CD4-positive, alpha-beta T cell treated with Interleukin-6 at 100 ng/mL for 8 hours (primary cell): Measurements from ENCODE around the gene HMGA1.
"Not testable (repeated sequence)": the region's sequence is repeated elsewhere in the genome, so short reads cannot be mapped to it uniquely, and the experiment has no call there.

Experiments used
- DNase-seq: peaks from one replicate; pipeline ENCODE4 v3.0.0-alpha.2; 2020; ENCODE audit warnings: mixed read lengths, low spot score

HMGA1 gene

GRCh38 chr6:34260576-34261267 lies 24.0 kb downstream of the HMGA1 start:
- no peak for DNase-seq

GRCh38 chr6:34263484-34263883 lies 26.8 kb downstream of the HMGA1 start:
- DNase-seq, result not testable (repeated sequence)

GRCh38 chr6:34267746-34268145 lies 31.1 kb downstream of the HMGA1 start:
- DNase-seq, result no peak

GRCh38 chr6:34269132-34269531 lies 32.5 kb downstream of the HMGA1 start:
- DNase-seq, result not testable (repeated sequence)

- not testable (repeated sequence) for DNase-seq
Observed at GRCh38 chr6:34269658-34270341, 33.1 kb downstream of the HMGA1 start.

- no peak for DNase-seq
Observed at GRCh38 chr6:34272013-34272926, 35.6 kb downstream of the HMGA1 start.

- no peak for DNase-seq
Observed at GRCh38 chr6:34273242-34273805, 36.7 kb downstream of the HMGA1 start.

- no peak for DNase-seq
Observed at GRCh38 chr6:34274129-34274528, 37.5 kb downstream of the HMGA1 start.

GRCh38 chr6:34275128-34275804 lies 38.6 kb downstream of the HMGA1 start:
- DNase-seq, result no peak

- no peak for DNase-seq
Observed at GRCh38 chr6:34276191-34276590, 39.5 kb downstream of the HMGA1 start.

- DNase-seq, result no peak
Observed at GRCh38 chr6:34276881-34277762, 40.4 kb downstream of the HMGA1 start.

GRCh38 chr6:34277763-34278112 lies 41.1 kb downstream of the HMGA1 start:
- no peak for DNase-seq

- no peak for DNase-seq
Observed at GRCh38 chr6:34278833-34279232, 42.2 kb downstream of the HMGA1 start.

- no peak for DNase-seq
Observed at GRCh38 chr6:34280216-34280615, 43.5 kb downstream of the HMGA1 start.

- DNase-seq, result no peak
Observed at GRCh38 chr6:34281702-34282334, 45.1 kb downstream of the HMGA1 start.

GRCh38 chr6:34284563-34285447 lies 48.1 kb downstream of the HMGA1 start:
- DNase-seq, result no peak

- DNase-seq, result no peak
Observed at GRCh38 chr6:34285448-34286164, 48.9 kb downstream of the HMGA1 start.

GRCh38 chr6:34288581-34288980 lies 51.9 kb downstream of the HMGA1 start:
- DNase-seq, result no peak

- no peak for DNase-seq
Observed at GRCh38 chr6:34289137-34289536, 52.5 kb downstream of the HMGA1 start.
